ENCODE results near the gene PDE2A.

The PDE2A gene

GRCh38 chr11:72705442-72706365 lies 31.5 kb upstream of the PDE2A start:
- TF ChIP-seq, protein P1, sequence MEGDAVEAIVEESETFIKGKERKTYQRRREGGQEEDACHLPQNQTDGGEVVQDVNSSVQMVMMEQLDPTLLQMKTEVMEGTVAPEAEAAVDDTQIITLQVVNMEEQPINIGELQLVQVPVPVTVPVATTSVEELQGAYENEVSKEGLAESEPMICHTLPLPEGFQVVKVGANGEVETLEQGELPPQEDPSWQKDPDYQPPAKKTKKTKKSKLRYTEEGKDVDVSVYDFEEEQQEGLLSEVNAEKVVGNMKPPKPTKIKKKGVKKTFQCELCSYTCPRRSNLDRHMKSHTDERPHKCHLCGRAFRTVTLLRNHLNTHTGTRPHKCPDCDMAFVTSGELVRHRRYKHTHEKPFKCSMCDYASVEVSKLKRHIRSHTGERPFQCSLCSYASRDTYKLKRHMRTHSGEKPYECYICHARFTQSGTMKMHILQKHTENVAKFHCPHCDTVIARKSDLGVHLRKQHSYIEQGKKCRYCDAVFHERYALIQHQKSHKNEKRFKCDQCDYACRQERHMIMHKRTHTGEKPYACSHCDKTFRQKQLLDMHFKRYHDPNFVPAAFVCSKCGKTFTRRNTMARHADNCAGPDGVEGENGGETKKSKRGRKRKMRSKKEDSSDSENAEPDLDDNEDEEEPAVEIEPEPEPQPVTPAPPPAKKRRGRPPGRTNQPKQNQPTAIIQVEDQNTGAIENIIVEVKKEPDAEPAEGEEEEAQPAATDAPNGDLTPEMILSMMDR (IDR thresholded peaks at IDR 0.05; ENCODE audit: low read depth, low read length): no peak
- H3K4me3 ChIP-seq (replicated peaks in 1 of 2; ENCODE audit: low read depth in 2 of 2, low read length in 2 of 2): no peak overlapping the region
- no peak for DNase-seq (ENCODE audit: low read depth in 2 of 2)

GRCh38 chr11:72704783-72705265 lies 30.6 kb upstream of the PDE2A start:
- no peak overlapping the region for H3K4me3 ChIP-seq (replicated peaks in 1 of 2; ENCODE audit: low read depth in 2 of 2, low read length in 2 of 2)
- DNase-seq (ENCODE audit: low read depth in 2 of 2): no peak
- TF ChIP-seq, protein P1 (IDR thresholded peaks at IDR 0.05; ENCODE audit: low read depth, low read length): no peak

DNA sequence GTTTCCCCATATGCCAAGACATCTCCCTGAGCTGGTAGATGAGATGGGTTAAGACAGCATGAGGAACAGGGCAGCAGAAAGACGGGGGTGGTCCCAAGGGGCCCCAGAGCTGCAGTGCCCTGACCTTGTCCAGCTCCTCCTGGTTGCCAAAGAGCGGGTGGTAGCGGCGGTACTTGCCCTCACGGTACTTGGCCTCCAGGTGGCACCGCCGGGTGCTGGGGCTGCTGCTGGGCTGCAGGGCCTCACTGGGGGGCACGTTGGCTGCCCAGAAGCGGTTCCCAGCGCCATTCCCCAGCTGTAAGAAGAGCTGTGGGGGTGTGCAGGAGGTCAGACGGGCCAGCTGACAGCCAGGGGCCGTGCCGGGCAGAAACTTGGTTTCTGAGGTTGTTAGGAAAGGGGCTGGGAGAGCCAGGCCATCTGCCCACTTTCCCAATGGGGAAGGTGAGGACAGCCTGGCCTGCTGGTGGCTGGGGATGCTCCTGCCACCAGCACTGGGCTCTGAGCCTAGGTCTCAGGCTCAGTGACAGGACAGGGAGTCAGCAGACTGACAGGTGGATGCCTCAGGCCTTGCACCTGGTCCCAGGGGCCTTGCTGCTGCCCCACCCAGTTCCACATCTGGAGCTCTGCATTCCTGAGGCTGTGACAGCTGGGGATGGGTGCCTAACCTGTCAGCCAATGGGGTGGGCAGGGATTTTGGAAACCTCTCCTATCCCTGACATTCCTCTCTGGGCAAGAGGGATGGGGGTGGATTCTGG lies 30.0 kb upstream of the PDE2A start:
- peak in 1 of 2 donors; percentile 33 for DNase-seq (ENCODE audit: low read depth in 2 of 2)
- no peak overlapping the region for H3K4me3 ChIP-seq (replicated peaks in 1 of 2; ENCODE audit: low read depth in 2 of 2, low read length in 2 of 2)
- TF ChIP-seq, protein P1 (IDR thresholded peaks at IDR 0.05; ENCODE audit: low read depth, low read length): peak; percentile 22

GRCh38 chr11:72703267-72704008 lies 29.2 kb upstream of the PDE2A start:
- peak; percentile 57 to 94 for DNase-seq (ENCODE audit: low read depth in 2 of 2)
- TF ChIP-seq, protein P1 (IDR thresholded peaks at IDR 0.05; ENCODE audit: low read depth, low read length): no peak
- H3K4me3 ChIP-seq (replicated peaks in 1 of 2; ENCODE audit: low read depth in 2 of 2, low read length in 2 of 2): no peak overlapping the region

GRCh38 chr11:72702577-72703241 lies 28.5 kb upstream of the PDE2A start:
- H3K4me3 ChIP-seq (replicated peaks in 1 of 2; ENCODE audit: low read depth in 2 of 2, low read length in 2 of 2): peak overlapping the region in 1 of 2 donors; percentile 13
- DNase-seq (ENCODE audit: low read depth in 2 of 2): no peak
- TF ChIP-seq, protein P1 (IDR thresholded peaks at IDR 0.05; ENCODE audit: low read depth, low read length): no peak

DNA sequence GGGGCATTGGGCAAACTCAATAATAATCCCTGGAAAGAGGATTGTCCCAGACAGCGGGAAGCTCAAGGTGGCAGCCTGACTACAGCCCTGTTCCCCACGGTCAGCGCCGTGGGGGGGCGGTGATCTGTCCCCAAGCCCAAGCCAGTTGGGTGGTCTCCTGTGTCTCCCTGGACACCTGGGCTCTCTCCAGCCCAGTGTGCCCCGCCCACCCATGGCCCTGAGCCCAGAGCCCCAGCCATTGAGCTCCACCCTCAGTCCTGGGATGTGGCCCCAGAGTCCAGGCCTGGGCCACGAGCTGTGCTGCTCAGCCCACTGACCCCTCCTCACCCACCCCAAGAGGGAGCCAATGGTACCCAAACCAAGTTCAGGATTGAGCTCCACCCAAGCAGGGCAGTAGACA lies 27.9 kb upstream of the PDE2A start:
- TF ChIP-seq, protein P1 (IDR thresholded peaks at IDR 0.05; ENCODE audit: low read depth, low read length): no peak
- DNase-seq (ENCODE audit: low read depth in 2 of 2): no peak
- H3K4me3 ChIP-seq (replicated peaks in 1 of 2; ENCODE audit: low read depth in 2 of 2, low read length in 2 of 2): peak overlapping the region in 1 of 2 donors; percentile 13

Measured in cardiac fibroblast (primary cell).